ENCODE results near the gene PUM1. TPM values are rescaled to one million over a fixed set of nuclear protein-coding genes. Genes with fewer than 3 reads are reported as not detected.

Gene PUM1
- total and polyA plus RNA-seq, 2 donors (not counting 3 experiments of a cell fraction or from before 2014, with no cell fraction given), result 94.7 to 124 TPM

DNA sequence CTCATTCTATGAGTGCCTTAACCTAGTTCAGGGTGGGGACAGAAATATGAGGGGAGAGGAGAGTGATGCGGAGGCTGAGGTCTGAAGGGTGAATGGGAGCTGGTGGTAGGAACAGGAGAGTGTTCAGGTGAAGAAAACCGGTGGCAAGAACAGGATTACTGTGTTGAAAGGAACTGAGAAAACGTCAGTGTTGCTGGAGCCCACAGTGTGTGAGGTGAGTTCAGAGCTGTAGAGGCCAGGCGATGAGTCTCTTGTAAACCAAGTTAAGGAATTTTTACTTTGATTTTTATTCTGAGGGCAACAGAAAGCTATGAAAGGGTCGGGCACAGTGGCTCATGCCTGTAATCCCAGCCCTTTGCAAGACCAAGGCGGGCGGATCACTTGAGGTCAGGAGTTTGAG, 45.3 kb upstream of the PUM1 start:
- H3K9me3 ChIP-seq (replicated peaks; ENCODE audit: control insufficient read depth, insufficient read depth, low read length), result no peaks in the 10 kb centered on the region
- H3K4me2 ChIP-seq (ENCODE audit: insufficient read depth, low read length), result no peak overlapping the region
- FAIRE-seq (no peak), DNase-seq (ENCODE audit: low read depth, low spot score) (no peak)
- H3K9me1 ChIP-seq (replicated peaks; ENCODE audit: control insufficient read depth, extremely low read depth, insufficient read depth, low read length), result no peaks in the 10 kb centered on the region
- no peaks in the 10 kb centered on the region for H3K79me2 ChIP-seq (ENCODE audit: control insufficient read depth, insufficient read depth, low read length)
- ChIA-PET POLR2A (no interaction called here), CTCF (interaction anchor here (1.5 kb wide), 1 partner anchor 11 kb away, joined by 5 read pairs; no protein-coding TSS in a partner anchor)
- dilution Hi-C loops (cut with MboI; ENCODE audit: extremely low pct_ligation_motif_present, low sequenced_read_pairs), result no loop called here
- no peaks in the 10 kb centered on the region for H3K4me1 ChIP-seq (ENCODE audit: control insufficient read depth, extremely low read depth, insufficient read depth, low read length)
- no TSS peak for BruUV-seq (replicated peaks)
- intact Hi-C loops (cut with micrococcal nuclease), result no loop called here
- H3K9ac ChIP-seq (replicated peaks; ENCODE audit: extremely low read depth, insufficient read depth, low read length), result no peak overlapping the region
- no peak for TF ChIP-seq MYC (IDR thresholded peaks at IDR 0.05; ENCODE audit: low read depth, low read length)
- no peak for TF ChIP-seq EZH2 (IDR thresholded peaks at IDR 0.05; ENCODE audit: borderline replicate concordance, low read depth, low read length, severe bottlenecking)
- TF ChIP-seq POLR2A (IDR thresholded peaks at IDR 0.05; ENCODE audit: low read depth, low read length), result no peak
- TF ChIP-seq, protein P1, sequence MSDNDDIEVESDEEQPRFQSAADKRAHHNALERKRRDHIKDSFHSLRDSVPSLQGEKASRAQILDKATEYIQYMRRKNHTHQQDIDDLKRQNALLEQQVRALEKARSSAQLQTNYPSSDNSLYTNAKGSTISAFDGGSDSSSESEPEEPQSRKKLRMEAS (IDR thresholded peaks at IDR 0.05; ENCODE audit: insufficient read depth, insufficient read length), result no peak
- no peak for TF ChIP-seq JUN (IDR thresholded peaks at IDR 0.05; ENCODE audit: borderline replicate concordance, insufficient read depth, insufficient read length, low read depth)
- TF ChIP-seq CTCF (IDR thresholded peaks at IDR 0.05; ENCODE audit: extremely low read depth in 1 of 2, insufficient read depth in 1 of 2, low read depth in 1 of 2, low read length in 2 of 2), result no peak
- TF ChIP-seq POLR2AphosphoS5 (IDR thresholded peaks at IDR 0.05; ENCODE audit: insufficient read depth, low read depth, low read length), result no peak
- no peak for TF ChIP-seq FOS (IDR thresholded peaks at IDR 0.05; ENCODE audit: borderline replicate concordance, insufficient read depth, low read length)
- no peak overlapping the region for H3K27ac ChIP-seq (ENCODE audit: insufficient read depth, low read depth, low read length)
- no peaks in the 10 kb centered on the region for H3K36me3 ChIP-seq (ENCODE audit: control insufficient read depth in 2 of 2, extremely low read depth in 1 of 2, insufficient read depth in 2 of 2, low read length in 2 of 2)
- no peaks in the 10 kb centered on the region for H3K27me3 ChIP-seq (ENCODE audit: control insufficient read depth in 2 of 2, insufficient read depth in 2 of 2, low read length in 2 of 2)
- no peak overlapping the region for H2AFZ ChIP-seq (ENCODE audit: low read depth, low read length)
- H4K20me1 ChIP-seq (replicated peaks; ENCODE audit: control insufficient read depth, extremely low read depth, insufficient read depth, low read length), result no peaks in the 10 kb centered on the region
- H3K4me3 ChIP-seq (replicated peaks in 1 of 3; ENCODE audit: insufficient read depth in 1 of 3, low read depth in 1 of 3, low read length in 3 of 3), result no peak overlapping the region
